Activated naive CD4-positive, alpha-beta T cell treated with anti-CD3 and anti-CD28 coated beads, Interleukin-2, amount 50 U/mL, for 16 hours (primary cell): ENCODE measurements around the gene PTTG1IP.
A peak's percentile ranks its signal among the peaks of the same experiment; 100 is the strongest.

Experiments used
- DNase-seq: peaks from one replicate; pipeline ENCODE4 v3.0.0-alpha.2; 2020

The PTTG1IP gene

DNA sequence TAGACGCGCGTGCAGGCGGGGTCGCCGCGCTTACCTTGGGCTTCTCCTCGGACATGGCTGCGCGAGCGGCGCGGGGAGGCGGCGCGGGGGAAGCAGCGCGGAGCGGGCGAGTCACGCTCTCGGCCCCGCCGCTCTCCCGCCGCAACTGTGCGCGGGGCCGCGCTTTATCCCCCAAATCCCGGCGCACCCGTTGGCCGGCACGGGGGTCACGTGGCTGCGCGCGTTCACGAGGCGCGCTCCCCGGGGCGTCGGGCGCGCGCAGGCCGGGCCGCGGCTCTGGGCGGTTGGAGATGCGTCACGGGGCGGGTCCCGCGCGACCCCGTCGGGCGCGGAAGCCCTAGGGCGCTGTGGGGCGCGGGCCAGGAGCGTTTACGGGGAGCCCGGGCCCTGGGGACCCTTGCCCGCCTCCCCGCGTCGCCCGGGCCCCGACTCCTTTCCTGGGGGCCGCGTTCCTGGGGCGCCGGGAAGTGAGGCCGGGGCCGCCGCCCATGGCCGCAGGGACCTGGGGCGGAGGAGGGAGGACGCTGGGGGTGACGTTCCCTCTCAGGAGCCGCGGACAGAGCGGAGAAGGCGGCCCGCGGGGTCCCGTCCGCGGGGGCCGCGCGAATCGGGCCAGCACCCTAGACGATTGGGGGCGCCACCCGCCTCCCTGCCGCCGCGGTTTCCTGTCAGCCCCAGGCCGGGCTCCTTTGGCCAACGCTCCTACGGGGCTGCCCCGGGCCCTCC, 55.4 kb downstream of the PTTG1IP start, which contains the start of gene SUMO3:
Gene SUMO3 (minus strand): TSS at position 149 of the 726 bp plus-strand sequence. CDS start 94 bp downstream, at position 55.
- DNase-seq, result peak; percentile 85

GRCh38 chr21:44817506-44817880, 56.0 kb downstream of the PTTG1IP start:
- DNase-seq, result peak; percentile 89

GRCh38 chr21:44816761-44817505, 56.6 kb downstream of the PTTG1IP start:
- no peak for DNase-seq

DNA sequence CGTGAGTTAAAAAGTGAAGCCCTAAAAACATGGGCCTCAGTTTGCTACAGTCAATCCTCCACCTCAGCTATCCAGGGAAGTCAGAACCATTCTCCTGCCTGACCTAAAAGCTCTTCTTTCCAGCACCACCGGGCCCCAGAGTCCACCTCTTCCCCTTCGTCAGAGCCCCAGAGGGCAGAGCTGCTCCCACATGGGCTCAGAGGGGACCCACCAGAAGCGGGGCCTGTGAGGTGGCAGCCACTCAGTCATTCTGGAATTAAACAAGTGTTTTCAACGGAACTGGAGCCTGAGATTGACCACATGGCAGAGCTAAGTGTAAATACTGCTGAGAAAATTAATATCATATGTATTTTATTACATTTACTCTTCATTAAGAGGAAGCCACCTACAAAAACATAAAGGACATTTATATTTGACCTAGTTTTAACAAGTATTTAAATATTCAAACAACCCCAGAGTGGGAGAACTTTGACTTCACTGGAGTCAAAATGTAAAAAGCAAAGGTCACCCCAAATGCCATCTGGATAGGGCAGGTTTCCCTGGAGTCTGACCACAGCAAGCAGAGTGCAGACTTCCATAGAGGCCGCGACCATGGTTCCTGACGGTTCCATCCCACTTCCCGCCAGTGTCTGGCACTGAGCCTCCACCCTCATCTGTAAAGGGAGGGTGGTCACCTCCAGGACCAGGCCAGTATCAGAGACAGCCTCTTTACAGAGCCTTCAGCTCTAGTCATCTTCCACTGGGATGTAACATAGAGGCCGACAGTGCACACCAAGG, 57.5 kb downstream of the PTTG1IP start:
- DNase-seq, result no peak

- no peak for DNase-seq
Measured at GRCh38 chr21:44815225-44815624, 58.3 kb downstream of the PTTG1IP start.

GRCh38 chr21:44814498-44815023, 58.9 kb downstream of the PTTG1IP start:
- DNase-seq, result no peak

GRCh38 chr21:44813727-44814126, 59.8 kb downstream of the PTTG1IP start:
- DNase-seq, result no peak

DNA sequence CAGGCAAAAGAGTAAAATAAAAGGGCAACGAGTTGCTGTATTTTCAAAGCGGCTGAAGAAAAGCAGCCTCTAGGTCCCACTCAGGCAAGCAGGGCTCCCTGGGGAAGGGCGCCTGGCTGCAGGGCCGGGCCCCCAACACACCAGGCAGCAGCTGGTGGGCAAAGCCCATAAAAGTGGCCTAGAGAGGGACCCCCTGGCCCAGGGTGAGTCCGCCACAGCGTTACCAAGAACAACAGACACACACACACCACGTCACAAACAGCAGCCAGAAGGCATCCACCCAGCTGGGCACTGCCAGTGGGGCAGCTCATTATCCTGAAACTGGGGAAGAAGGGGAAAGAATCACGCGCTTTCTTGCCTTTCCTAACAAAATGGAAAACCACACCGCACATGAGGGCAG, 60.3 kb downstream of the PTTG1IP start:
- no peak for DNase-seq

DNA sequence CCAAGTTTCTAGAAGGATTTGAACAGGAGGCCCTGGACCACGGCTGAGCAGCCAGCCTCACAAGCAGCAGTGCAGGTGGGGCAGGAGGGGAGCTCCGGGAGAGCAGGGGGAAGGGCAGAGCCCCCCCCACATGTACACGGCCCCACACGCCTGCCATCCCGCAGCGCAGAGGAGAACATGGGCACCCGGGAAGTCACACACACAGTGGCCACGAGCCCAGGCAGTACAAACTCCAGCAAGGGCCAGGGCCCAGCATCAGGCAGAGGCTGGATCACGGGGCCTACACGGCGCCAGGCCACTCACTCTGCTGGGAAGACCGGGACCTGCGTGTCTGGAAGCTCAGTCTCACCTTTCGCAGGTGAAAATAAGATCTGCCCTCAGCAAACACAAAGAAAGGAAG, 60.9 kb downstream of the PTTG1IP start:
- DNase-seq, result no peak

GRCh38 chr21:44810779-44811178, 62.7 kb downstream of the PTTG1IP start:
- no peak for DNase-seq

DNA sequence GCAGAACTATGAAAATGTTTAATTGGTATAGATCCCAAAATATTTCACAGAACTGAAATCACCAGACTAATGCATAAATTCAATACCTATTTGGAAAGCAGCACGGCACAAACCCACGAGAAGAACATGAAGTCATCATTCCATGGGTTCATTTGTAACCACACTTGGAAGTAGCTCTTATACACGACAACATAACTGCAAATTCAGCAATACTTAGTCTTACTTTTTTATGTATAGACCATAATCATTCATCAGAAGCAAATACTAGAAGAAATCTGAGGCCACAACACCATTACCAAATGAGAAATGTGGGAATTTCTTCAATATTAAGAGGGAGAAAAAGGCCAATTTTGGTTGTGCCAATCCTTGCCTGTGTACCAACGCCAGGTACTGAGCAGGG, 67.6 kb downstream of the PTTG1IP start:
- DNase-seq, result no peak

- DNase-seq, result no peak
Measured at GRCh38 chr21:44805226-44805625, 68.3 kb downstream of the PTTG1IP start.

DNA sequence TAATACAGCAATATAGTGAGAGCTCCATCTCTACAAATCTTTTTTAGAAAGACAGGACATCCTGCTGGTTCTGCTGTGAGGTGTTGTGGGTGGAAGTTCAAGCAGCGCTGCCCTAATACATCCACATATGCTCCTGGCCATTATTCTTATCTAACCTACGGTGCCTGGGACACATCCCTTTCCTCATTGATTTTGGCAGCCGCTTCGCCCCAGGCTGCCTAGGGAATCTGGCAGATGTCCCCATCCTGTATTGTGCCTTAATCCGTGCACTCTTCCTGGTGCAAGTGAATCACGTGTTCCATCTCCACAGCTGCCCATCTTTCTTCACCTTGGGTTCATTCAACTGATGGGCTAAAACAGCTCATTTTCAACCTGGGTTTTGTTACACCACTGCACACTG, 68.7 kb downstream of the PTTG1IP start:
- no peak for DNase-seq

- DNase-seq, result no peak
Measured at GRCh38 chr21:44803651-44804050, 69.8 kb downstream of the PTTG1IP start.

GRCh38 chr21:44802396-44803153, 70.9 kb downstream of the PTTG1IP start:
- DNase-seq, result no peak

DNA sequence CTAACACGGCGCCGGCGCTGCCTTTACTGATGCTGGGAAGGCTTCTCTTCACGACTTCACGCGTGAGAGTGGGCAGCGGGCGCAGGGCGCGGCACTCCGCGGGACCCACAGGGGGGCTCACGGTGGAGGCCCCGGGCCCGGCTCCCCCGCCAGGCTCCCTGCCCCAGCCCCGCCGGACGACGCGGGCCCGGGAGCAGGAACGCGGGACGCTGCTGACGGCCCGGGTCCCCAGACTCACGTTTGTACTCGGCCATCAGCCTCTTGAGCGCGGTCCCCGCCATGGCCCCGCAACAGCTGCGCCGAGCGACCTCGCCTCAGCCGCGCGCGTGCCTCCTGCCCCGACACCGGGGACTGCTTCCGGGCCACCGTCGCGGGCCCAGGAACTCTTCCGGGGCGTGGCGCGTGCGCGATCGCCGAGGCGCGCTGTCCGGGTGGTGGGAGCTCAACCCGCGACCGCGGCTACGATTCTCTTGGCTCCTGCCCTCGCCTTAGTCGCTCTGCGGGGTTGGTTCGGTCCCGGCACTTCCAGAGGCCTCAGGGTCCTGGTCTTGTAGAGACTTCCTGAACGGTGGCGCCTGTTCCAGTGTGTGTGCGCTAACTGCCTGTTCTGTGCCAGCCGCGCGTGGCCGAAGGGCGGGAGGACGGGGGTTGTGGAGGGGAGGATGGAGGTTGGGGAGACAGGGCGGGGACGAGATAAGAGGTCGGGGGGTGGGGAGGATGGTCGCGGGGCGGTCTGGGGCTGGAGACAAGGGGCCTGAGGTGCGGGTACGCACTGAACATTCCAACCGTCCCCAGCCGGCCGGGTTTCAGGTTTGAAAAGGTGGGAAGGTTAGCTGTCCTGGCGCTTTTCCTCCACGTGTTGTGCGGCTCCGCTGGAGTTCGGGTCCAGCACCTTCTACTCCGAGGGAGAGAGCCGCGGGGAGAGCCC, 71.8 kb downstream of the PTTG1IP start, which contains the start of gene UBE2G2:
Gene UBE2G2 (minus strand): TSS at position 353 of the 928 bp plus-strand sequence. CDS start 72 bp downstream, at position 281.
- peak; percentile 89 for DNase-seq

DNA sequence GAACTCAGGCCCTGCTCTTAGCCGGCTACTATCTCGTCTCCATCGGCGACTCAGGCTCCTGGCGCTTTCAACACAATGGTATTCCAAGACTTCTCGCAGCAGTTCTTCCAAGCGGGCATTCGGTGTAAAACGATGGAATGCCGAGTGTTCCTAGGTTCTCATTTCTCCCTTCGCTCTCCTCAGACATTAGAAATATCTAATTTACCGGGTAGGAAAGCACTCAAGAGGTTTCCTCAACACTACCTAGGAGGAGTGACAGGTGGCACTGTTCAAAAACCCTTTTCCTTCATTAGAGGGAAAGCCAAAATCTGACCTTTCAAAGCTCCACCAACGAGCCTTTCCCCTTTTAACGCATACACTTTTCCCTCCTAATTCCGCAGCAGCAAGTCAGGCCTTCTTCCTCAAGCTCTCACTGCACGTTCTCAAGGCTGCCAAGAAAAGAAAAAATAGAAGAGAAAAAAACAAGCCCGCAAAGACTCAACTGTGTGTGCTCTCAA, 72.5 kb downstream of the PTTG1IP start:
- DNase-seq, result no peak

- no peak for DNase-seq
Measured at GRCh38 chr21:44800103-44800502, 73.4 kb downstream of the PTTG1IP start.

GRCh38 chr21:44799646-44800045, 73.8 kb downstream of the PTTG1IP start:
- DNase-seq, result no peak
